CD1c-positive myeloid dendritic cell (primary cell): ENCODE measurements around the gene SLIT3.
A peak's percentile ranks its signal among the peaks of the same experiment; 100 is the strongest.
"Not testable (repeated sequence)": the region's sequence is repeated elsewhere in the genome, so short reads cannot be mapped to it uniquely, and the experiment has no call there.

Experiments used
- DNase-seq: peaks from one replicate; pipeline ENCODE4 v3.0.0-alpha.2; 2016; ENCODE audit errors: extremely low spot score

SLIT3 gene

DNA sequence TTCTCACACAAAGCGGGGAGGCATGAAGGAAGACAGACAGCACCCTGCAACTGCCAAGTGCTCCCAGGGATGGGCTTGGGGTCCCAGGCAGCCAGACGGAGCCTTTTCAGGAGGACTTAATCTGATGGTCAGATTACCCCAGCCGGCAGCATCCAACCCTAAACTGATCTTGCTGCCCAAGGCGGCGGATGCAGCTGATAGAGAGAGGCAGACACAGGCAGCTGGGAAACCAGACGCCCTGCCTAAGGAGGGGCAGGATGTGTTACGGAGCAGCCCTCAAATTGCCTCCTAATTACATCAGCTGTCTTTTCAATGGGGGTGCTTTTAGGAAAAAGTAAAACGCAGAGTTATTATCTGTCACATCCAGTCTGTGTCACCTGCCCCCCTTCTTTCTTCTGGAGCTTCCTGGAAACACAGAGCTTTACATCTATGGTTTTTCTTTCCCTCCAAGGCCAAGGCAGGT lies 530.9 kb downstream of the SLIT3 start:
- DNase-seq, result no peak

DNA sequence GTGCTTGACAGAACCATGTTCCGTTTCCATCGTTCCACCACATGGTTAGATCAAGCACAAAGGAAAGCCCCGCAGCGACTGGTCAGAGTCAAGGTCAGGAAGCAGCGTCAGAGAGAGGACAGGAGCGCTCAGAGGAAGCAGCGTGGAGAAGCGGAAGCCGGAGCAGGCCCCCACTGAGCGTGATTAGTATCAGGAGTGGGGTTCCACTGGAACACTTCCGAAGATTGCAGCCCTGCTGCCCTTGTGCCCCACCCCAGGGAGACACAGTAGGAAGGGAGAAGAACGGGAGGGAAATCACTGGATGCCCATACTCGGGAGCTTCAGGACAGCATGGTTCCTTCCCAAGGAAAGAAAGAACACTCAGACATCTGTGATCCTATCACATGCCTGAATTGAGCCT lies 532.8 kb downstream of the SLIT3 start:
- no peak for DNase-seq

DNA sequence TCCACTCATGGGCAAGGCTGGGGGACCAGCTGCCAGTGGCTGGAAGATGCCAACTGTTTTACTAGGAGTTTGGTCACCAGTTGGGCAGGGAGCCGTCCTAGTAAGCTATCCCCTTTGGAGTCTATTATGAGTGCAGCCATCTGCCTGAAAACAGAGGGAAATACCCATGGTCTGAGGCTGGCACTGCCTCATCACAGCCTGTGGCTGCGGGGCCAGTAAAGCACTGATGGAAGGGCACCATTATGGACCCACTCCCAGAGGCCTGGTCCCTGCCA lies 534.6 kb downstream of the SLIT3 start:
- DNase-seq, result no peak

DNA sequence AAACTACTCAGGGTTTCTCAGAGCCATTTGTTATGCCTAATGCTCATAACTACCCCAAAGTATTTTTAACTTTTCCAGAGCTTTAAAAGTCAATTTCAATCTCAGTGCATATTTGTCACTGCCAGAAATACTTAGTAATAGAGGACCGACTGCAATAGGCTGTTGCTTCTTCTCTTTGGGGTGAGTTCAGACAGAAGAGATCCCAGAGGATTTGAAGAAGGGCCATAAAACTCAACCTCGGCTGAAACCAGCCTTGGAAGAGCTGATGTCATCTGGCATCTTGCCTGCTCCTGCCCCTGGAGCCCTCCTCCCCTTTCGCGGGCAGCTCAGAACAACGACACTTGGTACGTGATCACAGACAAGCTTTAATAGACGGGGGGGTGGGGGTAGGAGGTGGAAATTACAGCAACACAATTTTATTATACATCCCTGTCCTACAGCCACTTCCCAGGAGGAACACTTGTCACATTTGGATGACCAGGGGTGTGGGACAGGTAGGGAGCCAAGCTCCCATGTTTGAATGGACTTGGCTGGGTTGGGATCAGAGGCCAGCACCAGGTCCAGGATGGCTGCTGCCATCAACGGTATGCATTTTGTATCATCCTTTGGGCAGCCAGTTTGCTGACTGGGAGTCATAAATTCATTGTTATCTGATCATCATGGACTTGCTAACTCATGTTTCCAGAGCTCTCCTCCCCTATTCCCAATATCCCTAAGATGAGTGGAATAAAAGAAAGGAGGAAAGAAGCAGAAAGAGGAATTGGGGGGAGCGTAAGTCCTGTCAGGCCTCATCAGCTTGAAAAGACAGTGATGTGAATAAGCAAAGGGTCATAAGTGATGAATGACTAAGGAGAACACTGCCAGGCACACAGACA lies 535.2 kb downstream of the SLIT3 start:
- DNase-seq, result no peak

DNA sequence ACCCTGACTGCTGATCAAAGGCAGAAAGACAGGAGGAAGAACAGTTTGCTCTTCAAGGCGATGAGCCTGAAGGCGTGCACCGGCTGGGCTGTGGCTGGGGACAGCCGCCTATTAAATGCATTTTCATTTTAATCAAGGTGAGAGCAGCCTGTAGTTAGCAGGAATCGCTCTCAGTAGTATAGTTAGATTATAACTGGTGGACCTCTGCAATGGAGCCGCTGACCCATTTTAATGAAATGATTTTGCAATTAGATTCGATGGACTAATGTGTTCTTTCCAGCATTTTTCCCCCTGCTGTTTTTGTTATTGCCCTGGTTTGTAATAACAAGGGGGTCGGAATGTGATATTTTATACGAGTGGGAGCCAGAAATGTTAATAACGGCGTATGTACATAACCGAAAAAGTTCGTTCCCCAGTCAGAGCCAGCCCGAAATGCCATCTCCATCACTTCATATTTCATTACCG lies 535.8 kb downstream of the SLIT3 start:
- no peak for DNase-seq

DNA sequence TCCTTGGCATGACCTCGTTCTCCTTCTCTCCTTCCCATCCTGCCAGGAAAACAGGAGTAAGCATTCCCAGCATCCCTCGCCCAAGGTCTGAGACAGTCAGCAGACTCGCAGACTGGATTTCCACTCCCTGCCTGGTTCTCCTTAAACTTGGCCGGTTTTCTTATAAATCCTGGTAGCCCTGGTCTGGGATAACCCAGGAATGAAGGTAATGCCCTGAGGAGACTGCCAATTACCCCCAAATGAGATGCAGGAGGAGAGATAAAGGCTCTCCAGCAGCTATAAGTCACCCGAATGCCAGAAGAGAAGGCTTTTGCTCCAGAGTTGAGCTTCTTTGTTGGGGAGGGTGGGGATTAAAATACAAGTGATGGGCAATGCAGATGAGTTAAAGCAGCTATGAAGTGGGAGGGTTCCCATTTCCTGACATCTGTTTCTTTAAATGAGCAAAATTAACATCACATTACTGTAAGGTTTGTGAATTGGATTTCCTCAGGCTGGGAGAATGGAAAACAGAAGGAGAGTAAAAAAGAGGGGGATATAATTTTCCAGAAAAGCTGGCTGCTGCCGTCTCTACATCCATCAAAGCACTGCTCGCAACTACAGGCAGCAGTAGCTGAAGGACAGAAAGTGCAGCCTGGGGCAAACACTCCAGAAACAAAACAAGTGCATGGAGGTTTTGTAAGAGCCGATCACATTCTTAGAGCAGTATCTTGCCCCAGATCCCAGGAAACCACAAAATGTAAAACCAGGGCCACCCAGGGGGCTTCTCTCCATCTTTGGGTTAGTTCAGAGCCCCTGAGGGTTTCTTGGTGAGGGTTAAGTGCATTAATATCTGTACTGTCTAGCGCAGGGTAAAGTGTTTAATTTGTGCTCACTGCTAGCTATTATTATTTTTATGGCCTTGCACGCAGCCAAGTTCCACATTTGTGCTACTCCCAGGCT lies 544.2 kb downstream of the SLIT3 start:
- DNase-seq, result no peak

DNA sequence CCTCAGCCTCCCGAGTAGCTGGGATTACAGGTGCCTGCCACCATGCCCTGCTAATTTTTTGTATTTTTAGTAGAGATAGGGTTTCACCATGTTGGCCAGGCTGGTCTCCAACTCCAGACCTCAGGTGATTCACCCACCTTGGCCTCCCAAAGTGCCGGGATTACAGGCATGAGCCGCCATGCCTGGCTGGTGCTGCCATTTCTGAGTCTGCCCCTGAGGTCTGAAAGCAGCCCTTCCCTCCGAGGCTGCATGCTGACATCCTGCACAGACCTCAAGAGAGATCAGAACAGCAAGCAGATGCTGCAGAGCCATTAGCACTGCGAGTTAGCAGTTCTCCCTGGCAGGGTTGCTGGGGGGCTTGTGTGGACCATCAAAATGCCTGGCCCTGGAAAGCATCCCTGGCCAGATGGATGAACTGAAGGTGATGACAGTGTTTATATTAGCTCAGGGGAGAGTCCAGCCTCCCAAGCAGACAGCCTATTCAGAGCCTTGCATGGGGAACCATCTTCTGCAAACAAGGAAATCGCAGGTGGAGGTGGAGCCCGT lies 545.3 kb downstream of the SLIT3 start:
- DNase-seq, result no peak

DNA sequence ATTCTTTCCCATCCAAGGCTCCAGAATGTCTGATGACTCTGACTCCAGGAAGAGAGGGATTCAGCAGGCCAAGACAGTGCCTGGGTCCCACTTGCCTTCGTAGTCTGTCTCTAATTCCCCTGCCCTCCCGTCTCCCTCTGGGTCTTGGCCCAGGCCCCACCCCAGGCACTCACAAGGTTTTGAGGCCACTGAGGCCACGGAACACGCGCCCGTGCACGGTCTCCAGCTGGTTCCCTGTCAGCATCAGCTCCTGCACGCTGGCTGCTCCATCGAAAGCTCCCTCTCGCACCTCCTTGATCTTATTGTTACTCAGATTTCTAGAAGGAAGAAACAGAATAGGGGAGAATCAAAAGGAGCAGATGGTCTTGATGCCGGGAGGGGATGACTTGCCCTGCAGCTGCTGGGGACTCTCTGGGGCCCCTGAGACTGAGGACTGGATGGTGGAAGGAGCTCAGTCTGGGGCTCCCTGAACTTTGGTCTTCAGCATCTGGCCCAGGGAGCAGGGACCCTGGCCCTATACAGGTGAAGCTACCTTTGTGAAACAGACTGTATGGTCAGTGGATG lies 547.2 kb downstream of the SLIT3 start:
- no peak for DNase-seq

DNA sequence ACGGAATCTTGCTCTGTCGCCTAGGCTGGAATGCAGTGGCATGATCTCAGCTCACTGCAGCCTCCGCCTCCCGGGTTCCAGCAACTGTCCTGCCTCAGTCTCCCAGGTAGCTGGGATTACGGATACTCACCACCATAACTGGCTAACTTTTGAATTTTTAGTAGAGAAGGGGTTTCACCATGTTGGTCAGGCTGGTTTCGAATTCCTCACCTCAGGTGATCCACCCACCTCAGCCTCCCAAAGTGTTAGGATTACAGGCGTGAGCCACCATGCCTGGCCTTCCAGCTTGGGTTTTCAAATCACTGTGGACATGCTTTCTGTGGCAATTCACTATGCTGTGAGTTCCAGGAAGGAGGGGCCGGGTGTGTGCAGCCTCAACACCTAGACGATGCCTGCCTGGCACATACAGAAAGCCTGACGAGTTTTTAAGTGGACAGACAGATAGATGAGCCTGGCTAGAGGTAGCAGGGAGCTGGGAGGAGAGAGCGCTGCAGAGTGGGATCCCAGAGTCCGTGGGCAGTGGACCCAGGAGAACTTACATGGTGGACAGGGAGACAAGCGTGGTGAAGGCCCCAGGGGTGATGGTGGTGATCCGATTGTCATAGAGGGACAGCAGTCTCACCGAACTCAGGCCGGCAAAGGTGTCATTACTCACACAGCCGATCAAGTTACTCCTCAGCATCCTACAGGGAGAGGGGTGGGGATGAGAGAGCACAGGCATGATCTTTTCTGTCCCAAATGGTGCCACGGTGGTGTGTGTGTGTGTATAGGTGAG lies 548.3 kb downstream of the SLIT3 start:
- no peak for DNase-seq

DNA sequence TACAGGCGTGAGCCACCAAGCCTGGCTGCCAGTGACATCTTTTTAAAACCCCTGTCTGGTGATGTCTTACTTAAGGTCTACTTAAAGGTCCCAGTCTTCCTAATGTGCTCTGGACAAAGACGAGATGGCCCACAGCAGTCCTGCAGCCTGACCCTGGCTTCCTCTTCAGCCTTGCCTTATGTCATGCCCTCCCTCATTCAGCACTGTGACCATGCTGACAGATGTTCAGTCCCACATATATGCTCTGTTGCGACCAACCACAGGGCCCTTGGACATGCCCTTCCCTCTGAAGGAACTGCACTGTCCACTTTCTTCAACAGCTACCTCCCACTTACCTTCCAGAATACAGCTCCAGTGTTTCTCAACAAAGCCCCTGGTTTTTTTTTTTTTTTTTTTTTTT lies 548.9 kb downstream of the SLIT3 start:
- no peak for DNase-seq

DNA sequence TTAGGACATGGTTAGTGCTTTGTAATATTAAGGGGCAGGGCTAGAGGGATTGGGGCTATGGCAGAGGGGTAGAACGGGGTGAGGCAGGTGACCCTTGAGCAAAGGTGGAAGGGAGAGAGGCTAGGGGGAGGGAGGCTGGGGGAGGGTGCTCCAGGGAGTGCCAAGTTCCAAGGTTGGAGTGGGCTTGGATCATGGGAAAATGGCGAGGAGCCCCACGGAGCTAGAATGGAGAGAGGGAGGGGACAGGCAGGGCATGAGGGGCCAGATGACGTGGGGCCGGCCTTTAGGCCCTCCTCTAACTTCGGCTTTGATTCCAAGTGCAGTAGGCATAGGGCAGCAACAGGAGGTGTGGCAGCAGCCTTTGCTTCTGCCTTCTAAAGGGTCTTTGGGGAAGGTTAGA lies 550.0 kb downstream of the SLIT3 start:
- no peak for DNase-seq

DNA sequence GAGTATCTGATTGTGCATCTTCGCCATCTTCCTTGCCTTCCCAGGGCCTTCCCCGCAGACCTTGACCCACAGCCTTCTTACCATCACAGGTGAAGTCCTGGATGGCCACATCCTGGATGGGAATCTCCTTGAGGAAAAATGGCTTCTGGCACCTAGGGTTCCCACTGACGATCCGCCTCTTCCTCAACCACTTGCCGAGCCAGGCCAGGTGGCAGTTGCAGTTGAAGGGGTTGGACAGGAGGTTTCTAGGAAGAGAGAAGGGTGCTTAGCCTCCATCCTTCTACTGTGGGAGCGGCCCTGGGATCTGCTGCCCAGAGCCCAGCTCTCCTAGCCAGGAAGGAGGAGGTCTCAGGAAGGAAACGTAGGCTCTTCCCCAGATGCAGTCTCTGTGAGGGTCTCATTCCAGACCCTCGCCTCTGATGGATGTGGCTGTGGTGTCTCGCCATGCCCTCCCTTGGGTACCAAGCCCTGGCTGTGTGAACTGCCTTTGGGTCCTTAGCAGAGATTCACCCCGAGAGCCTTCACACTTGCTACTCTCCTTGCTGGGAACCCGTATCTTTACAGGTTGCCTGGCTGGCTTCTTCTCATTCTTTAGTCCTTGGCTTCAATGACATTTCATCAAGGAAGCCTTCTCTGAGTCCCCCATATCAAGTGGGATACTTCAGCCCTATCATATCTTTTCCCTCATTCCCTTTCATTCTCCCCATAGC lies 551.4 kb downstream of the SLIT3 start:
- DNase-seq, result no peak

DNA sequence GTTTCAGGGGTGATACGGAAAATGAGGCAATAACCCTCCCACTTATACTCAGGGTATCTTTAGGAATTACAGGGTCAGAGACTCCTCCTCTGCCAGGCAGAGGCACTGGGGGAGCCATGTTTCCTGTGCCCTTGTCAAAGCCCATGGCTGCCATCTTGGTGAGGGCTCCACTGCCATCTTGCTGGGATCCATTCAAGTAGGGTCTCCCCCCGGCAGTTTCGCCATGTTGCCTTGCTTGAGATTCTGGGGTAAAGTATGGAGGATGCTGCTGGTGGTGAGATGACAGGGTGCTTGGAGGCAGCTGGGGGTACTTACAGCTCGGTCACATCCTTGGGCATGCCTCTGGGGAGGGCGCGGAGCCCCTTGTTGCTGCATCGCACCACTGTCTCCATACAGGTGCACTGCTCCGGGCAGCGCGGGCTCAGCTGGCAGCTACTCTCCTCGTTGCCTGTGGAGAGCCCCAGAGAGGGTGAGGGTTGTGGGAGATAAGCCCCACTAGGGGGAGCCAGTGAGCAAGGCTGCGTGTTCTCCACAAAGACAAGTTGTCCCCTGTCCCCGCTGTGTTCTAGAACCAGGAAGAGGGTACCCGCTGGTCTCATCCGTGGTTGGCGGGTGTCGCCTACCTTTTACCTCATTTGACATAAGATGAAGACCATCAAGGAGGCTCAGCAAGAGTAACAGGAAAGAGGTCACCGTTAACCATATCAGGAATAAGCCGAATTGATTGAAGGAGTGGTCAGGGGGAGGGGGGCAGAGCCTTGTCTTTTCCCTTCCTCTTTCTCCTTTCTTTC lies 552.8 kb downstream of the SLIT3 start:
- peak; percentile 67 for DNase-seq

DNA sequence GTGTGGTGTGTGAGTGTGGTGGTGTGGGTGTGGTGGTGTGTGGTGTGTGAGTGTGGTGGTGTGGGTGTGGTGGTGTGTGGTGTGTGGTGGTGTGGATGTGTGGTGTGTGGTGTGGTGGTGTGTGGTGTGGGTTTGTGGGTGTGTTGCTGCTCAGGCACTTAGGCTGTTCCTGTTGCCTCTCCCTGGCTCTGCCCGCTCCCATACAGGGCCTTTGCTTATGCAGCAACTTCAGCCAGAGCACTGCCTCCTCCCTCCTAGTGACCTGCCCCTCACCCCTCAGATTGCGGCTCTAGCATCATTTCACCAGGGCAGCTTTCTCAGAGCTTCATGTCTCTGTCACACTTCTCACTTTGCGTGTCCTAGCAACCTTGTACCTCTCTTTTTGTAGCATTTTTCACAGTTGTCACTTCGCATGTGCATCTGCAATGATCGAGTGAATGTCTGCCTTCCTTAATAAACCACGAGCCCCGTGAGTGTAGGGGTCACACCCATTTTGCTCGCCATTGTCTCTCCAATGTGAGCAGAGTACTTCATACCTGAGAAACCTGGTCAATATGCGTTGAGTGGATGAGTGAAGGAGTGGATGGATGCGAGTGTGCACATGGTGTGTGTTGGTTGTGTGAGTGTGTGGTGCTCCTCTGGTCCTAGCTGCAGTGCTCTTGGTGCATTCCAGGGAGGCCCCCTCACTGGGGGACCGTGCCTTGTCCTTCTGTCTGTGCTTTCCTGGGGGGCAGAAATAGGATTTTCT lies 553.9 kb downstream of the SLIT3 start:
- no peak for DNase-seq

DNA sequence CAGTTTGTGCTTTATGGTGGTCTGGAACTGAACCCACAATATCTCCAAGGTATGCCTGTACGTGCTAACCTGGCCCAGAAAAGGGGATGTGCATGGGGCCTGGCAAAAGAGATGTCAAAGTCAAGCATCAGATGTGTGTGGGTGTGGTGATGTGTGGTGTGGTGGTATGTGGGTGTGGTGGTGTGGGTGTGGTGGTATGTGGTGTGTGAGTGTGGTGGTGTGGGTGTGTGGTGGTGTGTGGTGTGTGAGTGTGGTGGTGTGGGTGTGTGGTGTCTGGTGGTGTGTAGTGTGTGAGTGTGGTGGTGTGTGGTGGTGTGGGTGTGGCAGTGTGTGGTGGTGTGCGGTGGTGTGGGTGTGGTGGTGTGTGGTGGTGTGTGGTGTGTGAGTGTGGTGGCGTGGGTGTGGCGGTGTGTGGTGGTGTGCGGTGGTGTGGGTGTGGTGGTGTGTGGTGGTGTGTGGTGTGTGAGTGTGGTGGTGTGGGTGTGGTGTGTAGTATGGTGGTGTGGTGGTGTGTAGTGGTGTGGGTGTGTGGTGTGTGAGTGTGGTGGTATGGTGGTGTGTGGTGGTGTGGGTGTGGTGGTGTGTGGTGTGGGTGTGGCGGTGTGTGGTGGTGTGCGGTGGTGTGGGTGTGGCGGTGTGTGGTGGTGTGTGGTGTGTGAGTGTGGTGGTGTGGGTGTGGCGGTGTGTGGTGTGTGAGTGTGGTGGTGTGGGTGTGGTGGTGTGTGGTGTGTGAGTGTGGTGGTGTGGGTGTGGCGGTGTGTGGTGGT lies 554.6 kb downstream of the SLIT3 start:
- not testable (repeated sequence) for DNase-seq

DNA sequence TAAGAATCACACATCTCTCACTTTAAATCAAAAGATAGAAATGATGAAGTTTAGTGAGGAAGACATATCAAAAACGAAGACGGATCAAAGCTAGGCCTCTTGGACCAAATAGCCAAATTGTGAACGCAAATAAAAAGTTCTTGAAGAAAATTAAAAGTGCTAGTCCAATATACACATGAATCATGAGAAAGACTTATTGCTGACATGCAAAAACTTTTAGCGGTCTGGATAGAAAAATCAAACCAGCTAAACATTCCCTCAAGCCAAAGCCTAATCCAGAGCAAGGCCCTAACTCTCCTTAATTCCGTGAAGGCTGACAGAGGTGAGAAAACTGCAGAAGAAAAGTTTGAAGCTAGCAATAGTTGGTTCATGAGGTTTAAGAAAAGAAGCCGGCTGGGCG lies 557.3 kb downstream of the SLIT3 start:
- no peak for DNase-seq

DNA sequence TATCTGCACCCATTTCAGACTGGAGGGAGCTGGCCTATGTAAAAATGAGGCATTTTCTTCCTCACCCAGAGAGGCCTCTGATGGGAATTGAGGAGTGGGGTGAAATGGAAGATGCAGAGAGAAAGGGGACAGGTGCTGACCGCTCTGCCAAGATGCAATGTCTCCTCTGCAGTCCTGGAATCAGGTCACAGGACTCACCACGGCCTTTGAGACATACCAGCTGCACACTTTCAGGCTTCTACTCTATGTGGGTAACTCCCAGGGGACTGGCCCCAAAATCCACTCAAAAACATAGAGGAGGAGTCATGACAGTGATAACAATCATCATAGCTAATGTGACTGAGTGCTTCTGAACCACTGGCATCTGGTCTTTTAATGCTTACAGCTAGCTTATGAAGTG lies 558.6 kb downstream of the SLIT3 start:
- not testable (repeated sequence) for DNase-seq

DNA sequence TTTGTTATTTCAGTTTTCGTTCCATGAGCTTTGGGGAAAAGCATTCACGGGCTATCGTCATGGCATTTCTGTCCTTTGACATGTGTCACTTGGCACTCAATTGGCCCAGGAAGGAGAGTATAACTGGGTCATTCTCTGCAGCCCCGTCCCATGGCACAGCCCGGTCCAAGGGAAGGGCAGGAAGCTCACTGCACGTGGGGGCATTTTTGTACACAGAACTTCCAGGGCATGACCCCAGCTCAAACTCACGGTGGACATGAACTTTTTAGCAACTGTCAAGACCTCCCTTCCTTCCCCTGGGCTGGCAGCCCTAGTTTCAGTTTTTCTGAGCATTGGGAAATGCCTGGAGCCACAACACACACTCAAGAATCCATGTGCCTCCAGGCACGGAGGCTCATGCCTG lies 560.1 kb downstream of the SLIT3 start:
- DNase-seq, result no peak
